ENCODE measurements around the gene PPM1D. TPM values are rescaled to one million over a fixed set of nuclear protein-coding genes. Genes with fewer than 3 reads are reported as not detected.

Gene PPM1D
- total RNA-seq, 4 donors from 2014 or later = 10.9 to 31.1 (median 16.7) TPM

DNA sequence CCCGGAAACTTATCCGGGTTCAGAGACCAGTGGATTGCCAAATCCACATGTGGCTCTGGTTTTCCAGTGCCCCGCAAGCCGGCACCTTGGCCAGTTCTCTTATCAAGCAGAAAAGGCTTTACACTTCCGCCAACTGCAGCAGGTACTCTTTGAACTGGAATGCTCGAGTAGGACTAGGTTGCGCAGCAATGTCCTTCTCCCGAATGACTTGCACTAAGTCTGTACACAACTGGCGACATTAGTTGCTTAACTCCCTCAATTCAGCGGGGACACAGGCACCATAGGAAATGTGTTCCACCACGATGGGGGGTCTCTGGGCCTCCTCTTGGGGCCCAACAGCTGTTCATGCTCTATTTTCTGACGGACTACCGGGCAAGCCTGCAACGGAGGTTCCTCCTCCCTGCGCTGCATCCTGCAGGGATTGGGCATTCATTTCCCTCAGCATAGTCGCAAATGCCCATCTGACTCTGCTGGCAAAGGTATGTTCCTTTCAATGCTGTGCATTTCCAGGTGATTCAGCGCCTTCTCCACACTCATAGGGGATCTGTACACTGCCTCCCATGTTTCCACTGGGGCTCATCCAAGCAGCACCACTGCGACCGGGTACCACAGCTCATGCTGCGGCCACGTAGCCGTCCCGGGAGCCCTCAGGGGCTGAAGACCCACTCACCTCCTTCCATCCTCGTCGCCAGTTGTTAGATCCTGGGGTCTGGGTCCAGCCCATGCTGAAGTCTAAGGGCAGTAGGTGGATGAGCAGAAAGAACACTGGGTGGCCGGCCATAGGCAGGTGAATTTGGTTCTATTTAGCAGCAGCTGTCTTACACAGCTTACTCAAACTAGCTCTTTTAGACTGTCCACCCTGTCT lies 39.8 kb upstream of the PPM1D start:
- no peak overlapping the region for H3K4me3 ChIP-seq (ENCODE audit: low read depth, poor library complexity, severe bottlenecking)
- TF ChIP-seq, protein P1, sequence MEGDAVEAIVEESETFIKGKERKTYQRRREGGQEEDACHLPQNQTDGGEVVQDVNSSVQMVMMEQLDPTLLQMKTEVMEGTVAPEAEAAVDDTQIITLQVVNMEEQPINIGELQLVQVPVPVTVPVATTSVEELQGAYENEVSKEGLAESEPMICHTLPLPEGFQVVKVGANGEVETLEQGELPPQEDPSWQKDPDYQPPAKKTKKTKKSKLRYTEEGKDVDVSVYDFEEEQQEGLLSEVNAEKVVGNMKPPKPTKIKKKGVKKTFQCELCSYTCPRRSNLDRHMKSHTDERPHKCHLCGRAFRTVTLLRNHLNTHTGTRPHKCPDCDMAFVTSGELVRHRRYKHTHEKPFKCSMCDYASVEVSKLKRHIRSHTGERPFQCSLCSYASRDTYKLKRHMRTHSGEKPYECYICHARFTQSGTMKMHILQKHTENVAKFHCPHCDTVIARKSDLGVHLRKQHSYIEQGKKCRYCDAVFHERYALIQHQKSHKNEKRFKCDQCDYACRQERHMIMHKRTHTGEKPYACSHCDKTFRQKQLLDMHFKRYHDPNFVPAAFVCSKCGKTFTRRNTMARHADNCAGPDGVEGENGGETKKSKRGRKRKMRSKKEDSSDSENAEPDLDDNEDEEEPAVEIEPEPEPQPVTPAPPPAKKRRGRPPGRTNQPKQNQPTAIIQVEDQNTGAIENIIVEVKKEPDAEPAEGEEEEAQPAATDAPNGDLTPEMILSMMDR (IDR thresholded peaks at IDR 0.05) = no peak
- TF ChIP-seq POLR2A (IDR thresholded peaks at IDR 0.05) = no peak
- intact Hi-C loops (cut with DNase I; ENCODE audit: low total_unique reads) = no loop called here
- WGBS, 2 donors = 91 to 93% methylated on average over 22 to 26 of the region's 26 CpGs
- no peak for DNase-seq (ENCODE audit: low spot score in 2 of 2)

DNA sequence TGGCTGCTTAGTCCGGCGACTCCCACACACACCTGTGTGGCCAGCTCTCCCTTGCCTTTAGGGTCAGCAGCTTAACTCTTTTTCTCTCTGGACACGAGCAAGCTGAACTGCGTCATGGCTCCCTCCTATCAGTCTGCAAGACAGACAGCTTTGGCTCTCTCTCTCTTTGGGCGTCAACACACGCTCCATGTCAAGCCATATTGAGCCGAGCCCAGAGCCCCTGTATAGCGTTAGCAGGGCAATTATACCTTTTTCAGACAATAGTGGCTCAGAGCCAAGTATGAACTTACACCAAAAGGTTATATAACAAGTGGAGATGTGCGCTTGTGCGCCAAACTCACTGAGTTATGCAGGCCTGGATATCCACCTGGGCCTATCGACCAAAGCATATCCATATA lies 39.1 kb upstream of the PPM1D start:
- DNase-seq (ENCODE audit: low spot score in 2 of 2) = no peak
- TF ChIP-seq, protein P1 (IDR thresholded peaks at IDR 0.05) = no peak
- TF ChIP-seq POLR2A (IDR thresholded peaks at IDR 0.05) = no peak
- intact Hi-C loops (cut with DNase I; ENCODE audit: low total_unique reads) = no loop called here
- 87 to 88% methylated on average over 11 of the region's 11 CpGs for WGBS, 2 donors
- H3K4me3 ChIP-seq (ENCODE audit: low read depth, poor library complexity, severe bottlenecking) = no peak overlapping the region

DNA sequence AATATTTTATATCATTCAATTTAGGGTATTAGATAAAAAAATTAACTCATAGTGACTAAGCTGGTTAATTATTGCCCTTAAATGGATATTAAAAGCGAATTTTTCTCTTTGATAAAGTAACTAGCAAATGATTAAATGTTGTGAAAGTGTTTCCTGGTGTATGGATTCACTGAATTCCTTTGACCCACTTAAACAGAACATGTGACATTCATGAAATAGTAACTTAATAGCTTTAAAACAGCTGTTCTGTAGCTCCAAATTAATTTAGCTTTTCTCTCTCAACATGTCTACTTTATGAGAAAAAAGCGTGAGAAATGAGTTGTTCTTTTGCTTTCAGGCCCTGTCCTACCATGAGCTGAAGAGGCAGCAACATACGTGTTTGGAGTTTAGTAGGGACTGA lies 37.6 kb upstream of the PPM1D start:
- TF ChIP-seq POLR2A (IDR thresholded peaks at IDR 0.05) = no peak
- TF ChIP-seq, protein P1 (IDR thresholded peaks at IDR 0.05) = no peak
- 60 to 71% methylated on average over 3 of the region's 3 CpGs for WGBS, 2 donors
- H3K4me3 ChIP-seq (ENCODE audit: low read depth, poor library complexity, severe bottlenecking) = no peak overlapping the region
- no peak for DNase-seq (ENCODE audit: low spot score in 2 of 2)
- intact Hi-C loops (cut with DNase I; ENCODE audit: low total_unique reads) = no loop called here

DNA sequence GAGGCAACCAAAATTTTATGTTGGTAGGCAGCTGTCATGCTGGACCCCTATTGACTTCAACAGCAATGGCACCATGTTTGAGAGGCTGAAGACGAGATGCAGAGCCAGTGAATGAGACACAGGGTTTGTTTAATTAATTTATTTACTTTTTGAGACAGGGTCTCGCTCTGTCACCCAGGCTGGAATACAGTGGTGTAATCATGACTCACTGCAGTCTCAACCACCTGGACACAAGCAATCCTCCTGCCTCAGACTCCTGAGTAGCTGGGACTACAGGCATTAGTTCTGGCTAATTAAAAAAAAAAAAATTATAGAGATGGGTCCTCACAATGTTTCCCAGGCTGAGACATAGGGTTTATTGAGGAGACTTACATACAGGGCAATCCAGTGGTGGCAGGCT lies 36.2 kb upstream of the PPM1D start:
- no peak for TF ChIP-seq POLR2A (IDR thresholded peaks at IDR 0.05)
- TF ChIP-seq, protein P1 (IDR thresholded peaks at IDR 0.05) = no peak
- no peak overlapping the region for H3K4me3 ChIP-seq (ENCODE audit: low read depth, poor library complexity, severe bottlenecking)
- intact Hi-C loops (cut with DNase I; ENCODE audit: low total_unique reads) = no loop called here
- no peak for DNase-seq (ENCODE audit: low spot score in 2 of 2)
- 81 to 88% methylated on average over 2 of the region's 2 CpGs for WGBS, 2 donors

DNA sequence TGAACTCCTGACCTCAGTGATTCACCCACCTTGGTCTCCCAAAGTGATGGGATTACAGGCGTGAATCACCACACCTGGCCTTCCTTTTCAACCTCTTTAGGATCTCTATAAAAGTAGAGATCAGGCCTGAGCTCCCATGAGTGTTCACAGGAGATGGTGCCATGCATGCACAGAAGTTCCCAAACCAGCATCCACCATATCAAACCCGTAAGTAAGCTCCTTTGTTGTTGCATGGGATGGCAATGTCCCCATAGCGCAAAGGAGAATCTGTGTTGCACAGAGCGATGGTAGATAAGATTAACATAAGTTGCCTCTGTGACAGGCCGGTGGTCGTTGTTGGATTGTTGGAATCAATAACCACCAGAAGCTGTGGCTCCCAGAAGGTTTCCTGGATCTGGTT lies 34.8 kb upstream of the PPM1D start:
- no peak for DNase-seq (ENCODE audit: low spot score in 2 of 2)
- intact Hi-C loops (cut with DNase I; ENCODE audit: low total_unique reads) = no loop called here
- no peak overlapping the region for H3K4me3 ChIP-seq (ENCODE audit: low read depth, poor library complexity, severe bottlenecking)
- TF ChIP-seq POLR2A (IDR thresholded peaks at IDR 0.05) = no peak
- TF ChIP-seq, protein P1 (IDR thresholded peaks at IDR 0.05) = no peak
- WGBS, 2 donors = 95 to 99% methylated on average over 6 of the region's 6 CpGs
